WTC11 (cell line): ENCODE measurements around the gene NUDT8. TPM values are rescaled to one million over a fixed set of nuclear protein-coding genes. Genes with fewer than 3 reads are reported as not detected.

Experiments used
- ATF1 ChIP-seq: sonication (generic); formaldehyde crosslinking; IDR thresholded peaks from 2 replicates; pipeline ENCODE4 v1.8.1; 2023; ENCODE audit warnings: mild to moderate bottlenecking, moderate library complexity, missing genetic modification reagents
- CREM ChIP-seq: sonication (generic); formaldehyde crosslinking; IDR thresholded peaks from 2 replicates; pipeline ENCODE4 v1.8.1; 2022; ENCODE audit warnings: mild to moderate bottlenecking, missing genetic modification reagents, moderate library complexity
- CTCF ChIP-seq: fragments of 200-600 bp; IDR thresholded peaks from 2 replicates; pipeline ENCODE4 v1.8.0; 2022; ENCODE audit warnings: antibody characterized with exemption
- E2F5 ChIP-seq: sonication (generic); formaldehyde crosslinking; IDR thresholded peaks from 2 replicates; pipeline ENCODE4 v1.8.1; 2022; ENCODE audit warnings: mild to moderate bottlenecking, moderate library complexity, missing genetic modification reagents
- ERG ChIP-seq: fragments of 250-450 bp; sonication (Bioruptor Pico); IDR thresholded peaks from 2 replicates; pipeline ENCODE4 v1.8.0; 2021; ENCODE audit warnings: mild to moderate bottlenecking
- FOXJ3 ChIP-seq: sonication (generic); formaldehyde crosslinking; IDR thresholded peaks from 2 replicates; pipeline ENCODE4 v1.9.0; 2021; ENCODE audit warnings: missing genetic modification reagents, mild to moderate bottlenecking, borderline replicate concordance
- HMGA2 ChIP-seq: fragments of 250-450 bp; sonication (Bioruptor Pico); IDR thresholded peaks from 2 replicates; pipeline ENCODE4 v1.4.0; 2021; ENCODE audit warnings: mild to moderate bottlenecking, moderate library complexity
- JUN ChIP-seq: sonication (generic); formaldehyde crosslinking; IDR thresholded peaks from 2 replicates; pipeline ENCODE4 v1.8.0; 2023; ENCODE audit warnings: mild to moderate bottlenecking, missing genetic modification reagents
- KAT7 ChIP-seq: sonication (generic); formaldehyde crosslinking; IDR thresholded peaks from 2 replicates; pipeline ENCODE4 v1.8.1; 2023; ENCODE audit warnings: missing genetic modification reagents, mild to moderate bottlenecking, borderline replicate concordance
- MYBL2 ChIP-seq: sonication (generic); formaldehyde crosslinking; IDR thresholded peaks from 2 replicates; pipeline ENCODE4 v1.8.1; 2023; ENCODE audit warnings: mild to moderate bottlenecking, moderate library complexity, missing genetic modification reagents
- PRRX2 ChIP-seq: fragments of 250-450 bp; sonication (Bioruptor Pico); IDR thresholded peaks from 2 replicates; pipeline ENCODE4 v1.8.0; 2021; ENCODE audit warnings: mild to moderate bottlenecking
- RELA ChIP-seq: sonication (generic); formaldehyde crosslinking; IDR thresholded peaks from 2 replicates; pipeline ENCODE4 v1.8.1; 2022; ENCODE audit warnings: missing genetic modification reagents, mild to moderate bottlenecking, borderline replicate concordance
- TCF7 ChIP-seq: sonication (generic); formaldehyde crosslinking; IDR thresholded peaks from 2 replicates; pipeline ENCODE4 v1.8.0; 2022; ENCODE audit warnings: mild to moderate bottlenecking, low read depth, missing genetic modification reagents, moderate library complexity
- TEAD1 ChIP-seq: sonication (generic); formaldehyde crosslinking; IDR thresholded peaks from 2 replicates; pipeline ENCODE4 v1.8.0; 2022; ENCODE audit warnings: mild to moderate bottlenecking, missing genetic modification reagents
- ZNF317 ChIP-seq: sonication (generic); formaldehyde crosslinking; IDR thresholded peaks from 2 replicates; pipeline ENCODE4 v1.8.1; 2023; ENCODE audit warnings: low read depth, mild to moderate bottlenecking, moderate library complexity, missing genetic modification reagents, borderline replicate concordance
- ZNF396 ChIP-seq: fragments of 250-450 bp; sonication (Bioruptor Pico); IDR thresholded peaks from 2 replicates; pipeline ENCODE4 v1.8.0; 2021; ENCODE audit warnings: mild to moderate bottlenecking, moderate library complexity, borderline replicate concordance
- ZNF423 ChIP-seq: fragments of 250-450 bp; sonication (Bioruptor Pico); IDR thresholded peaks from 2 replicates; pipeline ENCODE4 v2.1.2; 2022; ENCODE audit warnings: mild to moderate bottlenecking, moderate library complexity
- ZNF512 ChIP-seq: sonication (generic); formaldehyde crosslinking; IDR thresholded peaks from 2 replicates; pipeline ENCODE4 v1.8.1; 2022; ENCODE audit warnings: missing genetic modification reagents, borderline replicate concordance
- total RNA-seq: library from RNA; stranded (reverse); gene quantifications from 3 replicates; pipeline ENCODE4 v1.2.3, GENCODE V29; 2021
- TF ChIP-seq, protein P1 (sequence below): sonication (generic); formaldehyde crosslinking; IDR thresholded peaks from 2 replicates; pipeline ENCODE4 v1.8.0; 2023; ENCODE audit warnings: missing genetic modification reagents, mild to moderate bottlenecking, borderline replicate concordance
- TF ChIP-seq, protein P2 (sequence below): fragments of 250-450 bp; sonication (Bioruptor Pico); IDR thresholded peaks from 2 replicates; pipeline ENCODE4 v1.9.0; 2021; ENCODE audit warnings: moderate library complexity, mild to moderate bottlenecking, inconsistent platforms, borderline replicate concordance
- TF ChIP-seq, protein P3 (sequence below): sonication (generic); formaldehyde crosslinking; IDR thresholded peaks from 2 replicates; pipeline ENCODE4 v1.8.1; 2023; ENCODE audit warnings: mild to moderate bottlenecking, missing genetic modification reagents, moderate library complexity
- TF ChIP-seq, protein P4 (sequence below): sonication (generic); formaldehyde crosslinking; IDR thresholded peaks from 2 replicates; pipeline ENCODE4 v1.8.1; 2023; ENCODE audit warnings: mild to moderate bottlenecking, missing genetic modification reagents

NUDT8 gene
- total RNA-seq, 1 experiment from 2014 or later: 8.3 TPM

- TF ChIP-seq, protein P1, sequence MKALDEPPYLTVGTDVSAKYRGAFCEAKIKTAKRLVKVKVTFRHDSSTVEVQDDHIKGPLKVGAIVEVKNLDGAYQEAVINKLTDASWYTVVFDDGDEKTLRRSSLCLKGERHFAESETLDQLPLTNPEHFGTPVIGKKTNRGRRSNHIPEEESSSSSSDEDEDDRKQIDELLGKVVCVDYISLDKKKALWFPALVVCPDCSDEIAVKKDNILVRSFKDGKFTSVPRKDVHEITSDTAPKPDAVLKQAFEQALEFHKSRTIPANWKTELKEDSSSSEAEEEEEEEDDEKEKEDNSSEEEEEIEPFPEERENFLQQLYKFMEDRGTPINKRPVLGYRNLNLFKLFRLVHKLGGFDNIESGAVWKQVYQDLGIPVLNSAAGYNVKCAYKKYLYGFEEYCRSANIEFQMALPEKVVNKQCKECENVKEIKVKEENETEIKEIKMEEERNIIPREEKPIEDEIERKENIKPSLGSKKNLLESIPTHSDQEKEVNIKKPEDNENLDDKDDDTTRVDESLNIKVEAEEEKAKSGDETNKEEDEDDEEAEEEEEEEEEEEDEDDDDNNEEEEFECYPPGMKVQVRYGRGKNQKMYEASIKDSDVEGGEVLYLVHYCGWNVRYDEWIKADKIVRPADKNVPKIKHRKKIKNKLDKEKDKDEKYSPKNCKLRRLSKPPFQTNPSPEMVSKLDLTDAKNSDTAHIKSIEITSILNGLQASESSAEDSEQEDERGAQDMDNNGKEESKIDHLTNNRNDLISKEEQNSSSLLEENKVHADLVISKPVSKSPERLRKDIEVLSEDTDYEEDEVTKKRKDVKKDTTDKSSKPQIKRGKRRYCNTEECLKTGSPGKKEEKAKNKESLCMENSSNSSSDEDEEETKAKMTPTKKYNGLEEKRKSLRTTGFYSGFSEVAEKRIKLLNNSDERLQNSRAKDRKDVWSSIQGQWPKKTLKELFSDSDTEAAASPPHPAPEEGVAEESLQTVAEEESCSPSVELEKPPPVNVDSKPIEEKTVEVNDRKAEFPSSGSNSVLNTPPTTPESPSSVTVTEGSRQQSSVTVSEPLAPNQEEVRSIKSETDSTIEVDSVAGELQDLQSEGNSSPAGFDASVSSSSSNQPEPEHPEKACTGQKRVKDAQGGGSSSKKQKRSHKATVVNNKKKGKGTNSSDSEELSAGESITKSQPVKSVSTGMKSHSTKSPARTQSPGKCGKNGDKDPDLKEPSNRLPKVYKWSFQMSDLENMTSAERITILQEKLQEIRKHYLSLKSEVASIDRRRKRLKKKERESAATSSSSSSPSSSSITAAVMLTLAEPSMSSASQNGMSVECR (CRISPR knock-in tag): peak; percentile 86; the same call in 1 of the 2 replicates
- TF ChIP-seq E2F5 (peak; percentile 69), ATF1 (peak; percentile 87; the same call in 1 of the 2 replicates), ZNF512 (no peak), TEAD1 (CRISPR knock-in tag) (peak; percentile 75; the same call in 1 of the 2 replicates), CREM (CRISPR knock-in tag) (peak; percentile 99), RELA (CRISPR knock-in tag) (no peak), FOXJ3 (CRISPR knock-in tag) (no peak), ZNF423 (CRISPR knock-in tag) (no peak), PRRX2 (CRISPR knock-in tag) (no peak), TCF7 (CRISPR knock-in tag) (peak; percentile 55; the same call in 1 of the 2 replicates), KAT7 (CRISPR knock-in tag) (0 out of 2 replicates have a peak, but pooled peaks have one; percentile 78), ZNF396 (CRISPR knock-in tag) (no peak), ZNF317 (CRISPR knock-in tag) (no peak), CTCF (no peak), HMGA2 (CRISPR knock-in tag) (no peak), JUN (CRISPR knock-in tag) (0 out of 2 replicates have a peak, but pooled peaks have one; percentile 31), MYBL2 (0 out of 2 replicates have a peak, but pooled peaks have one; percentile 78), ERG (no peak)
- TF ChIP-seq, protein P2, sequence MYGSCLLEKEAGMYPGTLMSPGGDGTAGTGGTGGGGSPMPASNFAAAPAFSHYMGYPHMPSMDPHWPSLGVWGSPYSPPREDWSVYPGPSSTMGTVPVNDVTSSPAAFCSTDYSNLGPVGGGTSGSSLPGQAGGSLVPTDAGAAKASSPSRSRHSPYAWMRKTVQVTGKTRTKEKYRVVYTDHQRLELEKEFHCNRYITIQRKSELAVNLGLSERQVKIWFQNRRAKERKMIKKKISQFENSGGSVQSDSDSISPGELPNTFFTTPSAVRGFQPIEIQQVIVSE: no peak
- TF ChIP-seq, protein P3, sequence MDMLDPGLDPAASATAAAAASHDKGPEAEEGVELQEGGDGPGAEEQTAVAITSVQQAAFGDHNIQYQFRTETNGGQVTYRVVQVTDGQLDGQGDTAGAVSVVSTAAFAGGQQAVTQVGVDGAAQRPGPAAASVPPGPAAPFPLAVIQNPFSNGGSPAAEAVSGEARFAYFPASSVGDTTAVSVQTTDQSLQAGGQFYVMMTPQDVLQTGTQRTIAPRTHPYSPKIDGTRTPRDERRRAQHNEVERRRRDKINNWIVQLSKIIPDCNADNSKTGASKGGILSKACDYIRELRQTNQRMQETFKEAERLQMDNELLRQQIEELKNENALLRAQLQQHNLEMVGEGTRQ (CRISPR knock-in tag): peak; percentile 54
- TF ChIP-seq, protein P4, sequence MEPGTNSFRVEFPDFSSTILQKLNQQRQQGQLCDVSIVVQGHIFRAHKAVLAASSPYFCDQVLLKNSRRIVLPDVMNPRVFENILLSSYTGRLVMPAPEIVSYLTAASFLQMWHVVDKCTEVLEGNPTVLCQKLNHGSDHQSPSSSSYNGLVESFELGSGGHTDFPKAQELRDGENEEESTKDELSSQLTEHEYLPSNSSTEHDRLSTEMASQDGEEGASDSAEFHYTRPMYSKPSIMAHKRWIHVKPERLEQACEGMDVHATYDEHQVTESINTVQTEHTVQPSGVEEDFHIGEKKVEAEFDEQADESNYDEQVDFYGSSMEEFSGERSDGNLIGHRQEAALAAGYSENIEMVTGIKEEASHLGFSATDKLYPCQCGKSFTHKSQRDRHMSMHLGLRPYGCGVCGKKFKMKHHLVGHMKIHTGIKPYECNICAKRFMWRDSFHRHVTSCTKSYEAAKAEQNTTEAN (CRISPR knock-in tag): no peak
Observed at GRCh38 chr11:67606492-67607295, 23.0 kb downstream of the NUDT8 start, which contains the start of gene NDUFV1 (continued).
